ENCODE data around the gene TMEM121B. TPM values are rescaled to one million over a fixed set of nuclear protein-coding genes. Genes with fewer than 3 reads are reported as not detected.
A peak's percentile ranks its signal among the peaks of the same experiment; 100 is the strongest.

TMEM121B gene
- polyA plus RNA-seq, 3 donors: 1.4 to 3.2 (median 1.9) TPM

DNA sequence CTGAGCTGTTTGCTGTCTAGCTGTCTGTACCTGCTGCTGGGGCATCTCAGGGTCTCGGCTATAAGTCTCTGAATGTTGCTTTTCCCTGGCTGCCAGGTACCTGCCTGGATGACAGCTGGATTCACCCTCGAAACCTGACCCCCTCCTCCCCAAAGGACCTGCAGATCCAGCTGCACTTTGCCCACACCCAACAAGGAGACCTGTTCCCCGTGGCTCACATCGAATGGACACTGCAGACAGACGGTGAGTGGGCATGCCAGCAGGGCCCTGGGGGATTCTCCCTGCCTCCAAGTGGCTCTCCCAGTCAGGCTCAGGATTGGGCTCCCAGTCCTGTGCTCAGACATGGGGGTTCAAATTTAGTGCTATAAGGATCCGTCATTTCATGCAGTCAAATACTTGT, 23.5 kb downstream of the TMEM121B start:
- no peak for DNase-seq
- TF ChIP-seq, protein P1, sequence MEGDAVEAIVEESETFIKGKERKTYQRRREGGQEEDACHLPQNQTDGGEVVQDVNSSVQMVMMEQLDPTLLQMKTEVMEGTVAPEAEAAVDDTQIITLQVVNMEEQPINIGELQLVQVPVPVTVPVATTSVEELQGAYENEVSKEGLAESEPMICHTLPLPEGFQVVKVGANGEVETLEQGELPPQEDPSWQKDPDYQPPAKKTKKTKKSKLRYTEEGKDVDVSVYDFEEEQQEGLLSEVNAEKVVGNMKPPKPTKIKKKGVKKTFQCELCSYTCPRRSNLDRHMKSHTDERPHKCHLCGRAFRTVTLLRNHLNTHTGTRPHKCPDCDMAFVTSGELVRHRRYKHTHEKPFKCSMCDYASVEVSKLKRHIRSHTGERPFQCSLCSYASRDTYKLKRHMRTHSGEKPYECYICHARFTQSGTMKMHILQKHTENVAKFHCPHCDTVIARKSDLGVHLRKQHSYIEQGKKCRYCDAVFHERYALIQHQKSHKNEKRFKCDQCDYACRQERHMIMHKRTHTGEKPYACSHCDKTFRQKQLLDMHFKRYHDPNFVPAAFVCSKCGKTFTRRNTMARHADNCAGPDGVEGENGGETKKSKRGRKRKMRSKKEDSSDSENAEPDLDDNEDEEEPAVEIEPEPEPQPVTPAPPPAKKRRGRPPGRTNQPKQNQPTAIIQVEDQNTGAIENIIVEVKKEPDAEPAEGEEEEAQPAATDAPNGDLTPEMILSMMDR (IDR thresholded peaks at IDR 0.05): no peak
- peaks cover 0 to 3% (median 0%) of the 10 kb centered on the region in 7 donors for H3K9me3 Mint-ChIP-seq
- H3K79me2 ChIP-seq (ENCODE audit: insufficient read depth, low read length): peaks cover 97% of the 10 kb centered on the region
- H2AFZ ChIP-seq (ENCODE audit: insufficient read depth, low read depth, low read length, poor library complexity, severe bottlenecking): no peak overlapping the region
- peaks cover 98 to 100% of the 10 kb centered on the region in 2 donors for H3K4me1 ChIP-seq (ENCODE audit: control insufficient read depth in 1 of 2, insufficient read depth in 2 of 2, low read length in 2 of 2)
- H3K27ac ChIP-seq (ENCODE audit: low read depth in 1 of 2, low read length in 2 of 2): peak overlapping the region; percentile 80 to 87
- H3K4me2 ChIP-seq (replicated peaks; ENCODE audit: extremely low read depth, low read length, poor library complexity, severe bottlenecking): peak overlapping the region; percentile 54
- peak overlapping the region in 2 of 3 experiments; percentile 1 to 57 for H3K4me3 ChIP-seq (replicated peaks in 1 of 3; ENCODE audit: low read depth in 2 of 3, low read length in 3 of 3)
- H3K4me1 Mint-ChIP-seq: peaks cover 97% of the 10 kb centered on the region
- peaks cover 62 to 69% of the 10 kb centered on the region in 2 donors for H3K36me3 ChIP-seq (replicated peaks in 1 of 2; ENCODE audit: control insufficient read depth in 1 of 2, insufficient read depth in 2 of 2, low read length in 2 of 2)
- H3K27me3 ChIP-seq (ENCODE audit: control insufficient read depth in 2 of 2, insufficient read depth in 2 of 2, low read length in 2 of 2): no peaks in the 10 kb centered on the region
- H3K9ac ChIP-seq (ENCODE audit: insufficient read depth, low read length, poor library complexity, severe bottlenecking): no peak overlapping the region
- peaks cover 0 to 2% (median 0%) of the 10 kb centered on the region in 3 donors for H3K27me3 Mint-ChIP-seq (ENCODE audit: low read depth in 3 of 3)
- H3K4me3 Mint-ChIP-seq: peak overlapping the region; percentile 65 to 68
- WGBS (ENCODE audit: insufficient coverage): 64% methylated on average over 4 of the region's 6 CpGs
- no peaks in the 10 kb centered on the region for H3K9me3 ChIP-seq (replicated peaks in 1 of 2; ENCODE audit: control insufficient read depth in 1 of 2, insufficient read depth in 1 of 2, low read length in 2 of 2)
- intact Hi-C loops (cut with micrococcal nuclease): loop anchor here in 1 of 2 donors (1.0 kb wide), 1 partner anchor 10 kb away; no protein-coding TSS in a partner anchor
- peaks cover 61 to 90% of the 10 kb centered on the region in 2 donors for H3K36me3 Mint-ChIP-seq
- peaks cover 94% of the 10 kb centered on the region for H4K20me1 ChIP-seq (ENCODE audit: insufficient read depth, low read length)
- H3K27ac Mint-ChIP-seq: peak overlapping the region; percentile 78 to 97 (median 93)

DNA sequence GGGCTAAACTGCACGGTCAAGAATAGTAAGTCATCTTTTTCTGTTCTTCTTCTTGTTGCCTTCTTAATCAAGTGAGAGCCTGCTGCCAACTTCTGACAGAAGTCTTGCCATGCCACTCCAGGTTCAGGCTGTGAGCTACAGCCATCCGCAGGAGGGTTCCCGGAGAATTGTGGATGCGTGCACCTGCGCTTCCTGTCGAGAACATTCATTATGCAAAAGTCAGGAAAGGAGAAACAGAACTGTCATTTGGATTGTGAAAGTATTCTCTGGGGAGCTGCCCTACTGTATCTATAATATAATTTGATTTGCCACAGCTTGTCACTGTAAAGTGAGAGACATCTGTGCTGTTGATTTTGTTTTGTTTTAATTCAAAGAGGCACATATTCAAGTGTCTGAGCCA, 24.1 kb downstream of the TMEM121B start:
- Histone ChIP-seq H3K27me3 (ENCODE audit: control insufficient read depth in 2 of 2, insufficient read depth in 2 of 2, low read length in 2 of 2) (no peaks in the 10 kb centered on the region), H4K20me1 (ENCODE audit: insufficient read depth, low read length) (peaks cover 95% of the 10 kb centered on the region), H3K9ac (ENCODE audit: insufficient read depth, low read length, poor library complexity, severe bottlenecking) (no peak overlapping the region), H3K79me2 (ENCODE audit: insufficient read depth, low read length) (peaks cover 97% of the 10 kb centered on the region), H3K4me1 (ENCODE audit: control insufficient read depth in 1 of 2, insufficient read depth in 2 of 2, low read length in 2 of 2) (peaks cover 98 to 100% of the 10 kb centered on the region in 2 donors), H3K4me2 (replicated peaks; ENCODE audit: extremely low read depth, low read length, poor library complexity, severe bottlenecking) (peak overlapping the region; percentile 54), H2AFZ (ENCODE audit: insufficient read depth, low read depth, low read length, poor library complexity, severe bottlenecking) (no peak overlapping the region), H3K27ac (ENCODE audit: low read depth in 1 of 2, low read length in 2 of 2) (peak overlapping the region; percentile 80 to 87), H3K4me3 (replicated peaks in 1 of 3; ENCODE audit: low read depth in 2 of 3, low read length in 3 of 3) (peak overlapping the region in 1 of 3 experiments; percentile 57), H3K36me3 (replicated peaks in 1 of 2; ENCODE audit: control insufficient read depth in 1 of 2, insufficient read depth in 2 of 2, low read length in 2 of 2) (peaks cover 56 to 64% of the 10 kb centered on the region in 2 donors), H3K9me3 (replicated peaks in 1 of 2; ENCODE audit: control insufficient read depth in 1 of 2, insufficient read depth in 1 of 2, low read length in 2 of 2) (no peaks in the 10 kb centered on the region)
- peaks cover 0 to 2% (median 0%) of the 10 kb centered on the region in 3 donors for H3K27me3 Mint-ChIP-seq (ENCODE audit: low read depth in 3 of 3)
- H3K4me3 Mint-ChIP-seq: peak overlapping the region; percentile 60 to 86
- H3K9me3 Mint-ChIP-seq: peaks cover 0 to 3% (median 0%) of the 10 kb centered on the region in 7 donors
- H3K4me1 Mint-ChIP-seq: peaks cover 98% of the 10 kb centered on the region
- intact Hi-C loops (cut with micrococcal nuclease): no loop called here
- DNase-seq: no peak
- peaks cover 59 to 89% of the 10 kb centered on the region in 2 donors for H3K36me3 Mint-ChIP-seq
- WGBS (ENCODE audit: insufficient coverage): 0% methylated on average over 3 of the region's 6 CpGs
- TF ChIP-seq, protein P1 (IDR thresholded peaks at IDR 0.05): no peak
- peak overlapping the region; percentile 78 to 97 (median 95) for H3K27ac Mint-ChIP-seq

Data from CD14-positive monocyte (primary cell).